ACC112 (cell line): ENCODE results near the gene NEURL1.

Experiments
- H2AFZ ChIP-seq: fragments of 200-600 bp; sonication (generic); one replicate; pipeline ENCODE4 v1.6.0; 2017; ENCODE audit warnings: antibody characterized with exemption, low read length; ENCODE audit not compliant: unreplicated experiment
- H3K27ac ChIP-seq: fragments of 200-600 bp; sonication (generic); 2 replicates; pipeline ENCODE4 v1.5.1; 2014; ENCODE audit warnings: low read depth, mild to moderate bottlenecking, antibody characterized with exemption, low read length, moderate library complexity
- H3K27me3 ChIP-seq: fragments of 200-600 bp; sonication (generic); 2 replicates; pipeline ENCODE4 v1.6.1; 2014; ENCODE audit warnings: mild to moderate bottlenecking, antibody characterized with exemption, low read length, moderate library complexity, mixed read lengths; ENCODE audit not compliant: insufficient read depth
- H3K36me3 ChIP-seq: fragments of 200-600 bp; sonication (generic); 2 replicates; pipeline ENCODE4 v1.6.1; 2016; ENCODE audit warnings: mild to moderate bottlenecking, antibody characterized with exemption, low read length, moderate library complexity, mixed read lengths; ENCODE audit not compliant: insufficient read depth
- H3K4me1 ChIP-seq: fragments of 200-600 bp; sonication (generic); one replicate; pipeline ENCODE4 v1.6.1; 2016; ENCODE audit warnings: low read length, mixed read lengths; ENCODE audit not compliant: insufficient read depth, unreplicated experiment, control insufficient read depth
- H3K4me3 ChIP-seq: fragments of 200-600 bp; sonication (generic); 2 replicates; pipeline ENCODE4 v1.5.1; 2014; ENCODE audit warnings: mild to moderate bottlenecking, low read depth, low read length
- H3K79me2 ChIP-seq: fragments of 200-600 bp; sonication (generic); one replicate; pipeline ENCODE4 v1.6.0; 2016; ENCODE audit warnings: low read length; ENCODE audit not compliant: control insufficient read depth, unreplicated experiment, insufficient read depth

NEURL1 gene

GRCh38 chr10:103493362-103493915, at the start of gene NEURL1:
TSS of gene NEURL1 (plus strand) at chr10:103493705. CDS start at chr10:103494388, 683 bp downstream.
- Histone ChIP-seq H3K27ac (0 out of 2 replicates have a peak within 1 kb of the TSS, but pooled peaks have one; percentile 3), H3K36me3 (no peaks in the 10 kb centered on the region), H3K4me3 (peak within 1 kb of the TSS; percentile 77), H2AFZ (peak within 1 kb of the TSS; percentile 32), H3K79me2 (no peaks in the 10 kb centered on the region), H3K4me1 (peaks cover 19% of the 10 kb centered on the region), H3K27me3 (peaks cover 43% of the 10 kb centered on the region)

GRCh38 chr10:103444478-103444877, 49.0 kb upstream of the NEURL1 start:
- no peak overlapping the region for H3K27ac ChIP-seq
- no peaks in the 10 kb centered on the region for H3K27me3 ChIP-seq
- H2AFZ ChIP-seq, result no peak overlapping the region
- H3K4me1 ChIP-seq, result peaks cover 45% of the 10 kb centered on the region
- H3K4me3 ChIP-seq, result no peak overlapping the region
- H3K36me3 ChIP-seq, result peaks cover 32% of the 10 kb centered on the region; the same call in 1 of the 2 replicates
- H3K79me2 ChIP-seq, result peaks cover 9% of the 10 kb centered on the region

- peak overlapping the region; percentile 88 for H3K27ac ChIP-seq
- H3K79me2 ChIP-seq, result peaks cover 18% of the 10 kb centered on the region
- H3K4me1 ChIP-seq, result peaks cover 54% of the 10 kb centered on the region
- H2AFZ ChIP-seq, result no peak overlapping the region
- H3K27me3 ChIP-seq, result no peaks in the 10 kb centered on the region
- H3K36me3 ChIP-seq, result peaks cover 36% of the 10 kb centered on the region; the same call in 1 of the 2 replicates
- no peak overlapping the region for H3K4me3 ChIP-seq
These were observed 48.1 kb upstream of the NEURL1 start for GRCh38 chr10:103445366-103445765.

GRCh38 chr10:103445767-103446567, 47.5 kb upstream of the NEURL1 start:
- Histone ChIP-seq H2AFZ (no peak overlapping the region), H3K4me1 (peaks cover 56% of the 10 kb centered on the region), H3K79me2 (peaks cover 22% of the 10 kb centered on the region), H3K36me3 (peaks cover 32% of the 10 kb centered on the region; the same call in 1 of the 2 replicates), H3K27me3 (no peaks in the 10 kb centered on the region), H3K27ac (peak overlapping the region; percentile 88), H3K4me3 (no peak overlapping the region)

GRCh38 chr10:103447187-103447586, 46.3 kb upstream of the NEURL1 start:
- Histone ChIP-seq H3K4me3 (no peak overlapping the region), H3K36me3 (peaks cover 31% of the 10 kb centered on the region; the same call in 1 of the 2 replicates), H3K79me2 (peaks cover 22% of the 10 kb centered on the region)

GRCh38 chr10:103448746-103449145, 44.8 kb upstream of the NEURL1 start:
- peaks cover 44% of the 10 kb centered on the region for H3K4me1 ChIP-seq
- H3K36me3 ChIP-seq, result peaks cover 27% of the 10 kb centered on the region; the same call in 1 of the 2 replicates
- H3K27ac ChIP-seq, result peak overlapping the region; percentile 75
- H3K4me3 ChIP-seq, result peak overlapping the region; percentile 42; the same call in 1 of the 2 replicates
- peaks cover 22% of the 10 kb centered on the region for H3K79me2 ChIP-seq
- H2AFZ ChIP-seq, result no peak overlapping the region
- H3K27me3 ChIP-seq, result no peaks in the 10 kb centered on the region

More at GRCh38 chr10:103447187-103447586, 46.3 kb upstream of the NEURL1 start:
- no peak overlapping the region for H3K27ac ChIP-seq
- H3K27me3 ChIP-seq, result no peaks in the 10 kb centered on the region
- H2AFZ ChIP-seq, result no peak overlapping the region
- H3K4me1 ChIP-seq, result peaks cover 43% of the 10 kb centered on the region

- H3K27ac ChIP-seq, result peak overlapping the region; percentile 75
- H3K36me3 ChIP-seq, result peaks cover 22% of the 10 kb centered on the region; the same call in 1 of the 2 replicates
- H3K4me3 ChIP-seq, result peak overlapping the region; percentile 42; the same call in 1 of the 2 replicates
- H3K4me1 ChIP-seq, result peaks cover 44% of the 10 kb centered on the region
- no peak overlapping the region for H2AFZ ChIP-seq
- H3K27me3 ChIP-seq, result no peaks in the 10 kb centered on the region
- peaks cover 22% of the 10 kb centered on the region for H3K79me2 ChIP-seq
These were observed 44.0 kb upstream of the NEURL1 start for GRCh38 chr10:103449208-103450144.

GRCh38 chr10:103450201-103450695, 43.3 kb upstream of the NEURL1 start:
- peak overlapping the region; percentile 69 for H3K27ac ChIP-seq
- peaks cover 22% of the 10 kb centered on the region for H3K79me2 ChIP-seq
- H3K27me3 ChIP-seq, result no peaks in the 10 kb centered on the region
- peak overlapping the region; percentile 94 for H3K4me3 ChIP-seq
- no peak overlapping the region for H2AFZ ChIP-seq
- H3K4me1 ChIP-seq, result peaks cover 44% of the 10 kb centered on the region
- peaks cover 14% of the 10 kb centered on the region; the same call in 1 of the 2 replicates for H3K36me3 ChIP-seq

- H2AFZ ChIP-seq, result peak overlapping the region; percentile 82
- H3K27ac ChIP-seq, result peak overlapping the region; percentile 69
- peaks cover 8% of the 10 kb centered on the region; the same call in 1 of the 2 replicates for H3K36me3 ChIP-seq
- peaks cover 34% of the 10 kb centered on the region for H3K4me1 ChIP-seq
- H3K4me3 ChIP-seq, result peak overlapping the region; percentile 94
- H3K79me2 ChIP-seq, result peaks cover 22% of the 10 kb centered on the region
- H3K27me3 ChIP-seq, result no peaks in the 10 kb centered on the region
These were observed 42.3 kb upstream of the NEURL1 start for GRCh38 chr10:103451091-103451813.
